HFF-Myc (cell line): ENCODE results near the gene KIRREL3.

Experiments used
- DNase-seq: peaks from one replicate; pipeline ENCODE4 v3.0.0-alpha.2; 2011; ENCODE audit warnings: low read depth; ENCODE audit errors: extremely low read depth
- H3K4me3 ChIP-seq: replicated peaks from 2 replicates; pipeline ENCODE4 v1.5.1; 2011; ENCODE audit warnings: low read depth, mild to moderate bottlenecking, control low read depth, low read length
- TF ChIP-seq, protein P1 (sequence below): IDR thresholded peaks from 2 replicates; pipeline ENCODE4 v1.5.1; 2012; ENCODE audit warnings: mild to moderate bottlenecking, low read depth, low read length, control low read depth; ENCODE audit errors: missing control alignments

The KIRREL3 gene

DNA sequence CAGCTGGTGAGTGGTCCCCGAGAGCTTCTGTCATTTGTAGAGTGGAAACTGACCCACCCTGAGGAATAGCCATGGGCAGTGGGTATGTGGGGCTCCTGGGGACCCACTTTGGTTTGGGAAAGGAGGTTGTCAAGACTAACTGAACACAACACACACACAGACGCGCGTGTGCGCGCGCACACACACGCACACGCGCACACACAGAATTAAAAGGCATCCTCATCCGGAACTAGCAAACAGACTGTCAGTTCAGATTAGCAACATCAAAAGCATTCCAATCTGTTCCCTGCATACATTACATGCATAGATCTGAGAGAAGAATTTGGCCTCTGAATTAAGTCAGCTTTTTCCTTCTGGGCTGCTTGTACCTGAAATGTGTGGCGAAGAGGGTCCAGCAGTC, 360.4 kb downstream of the KIRREL3 start:
- H3K4me3 ChIP-seq, result no peak overlapping the region
- no peak for DNase-seq
- TF ChIP-seq, protein P1, sequence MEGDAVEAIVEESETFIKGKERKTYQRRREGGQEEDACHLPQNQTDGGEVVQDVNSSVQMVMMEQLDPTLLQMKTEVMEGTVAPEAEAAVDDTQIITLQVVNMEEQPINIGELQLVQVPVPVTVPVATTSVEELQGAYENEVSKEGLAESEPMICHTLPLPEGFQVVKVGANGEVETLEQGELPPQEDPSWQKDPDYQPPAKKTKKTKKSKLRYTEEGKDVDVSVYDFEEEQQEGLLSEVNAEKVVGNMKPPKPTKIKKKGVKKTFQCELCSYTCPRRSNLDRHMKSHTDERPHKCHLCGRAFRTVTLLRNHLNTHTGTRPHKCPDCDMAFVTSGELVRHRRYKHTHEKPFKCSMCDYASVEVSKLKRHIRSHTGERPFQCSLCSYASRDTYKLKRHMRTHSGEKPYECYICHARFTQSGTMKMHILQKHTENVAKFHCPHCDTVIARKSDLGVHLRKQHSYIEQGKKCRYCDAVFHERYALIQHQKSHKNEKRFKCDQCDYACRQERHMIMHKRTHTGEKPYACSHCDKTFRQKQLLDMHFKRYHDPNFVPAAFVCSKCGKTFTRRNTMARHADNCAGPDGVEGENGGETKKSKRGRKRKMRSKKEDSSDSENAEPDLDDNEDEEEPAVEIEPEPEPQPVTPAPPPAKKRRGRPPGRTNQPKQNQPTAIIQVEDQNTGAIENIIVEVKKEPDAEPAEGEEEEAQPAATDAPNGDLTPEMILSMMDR, result no peak

DNA sequence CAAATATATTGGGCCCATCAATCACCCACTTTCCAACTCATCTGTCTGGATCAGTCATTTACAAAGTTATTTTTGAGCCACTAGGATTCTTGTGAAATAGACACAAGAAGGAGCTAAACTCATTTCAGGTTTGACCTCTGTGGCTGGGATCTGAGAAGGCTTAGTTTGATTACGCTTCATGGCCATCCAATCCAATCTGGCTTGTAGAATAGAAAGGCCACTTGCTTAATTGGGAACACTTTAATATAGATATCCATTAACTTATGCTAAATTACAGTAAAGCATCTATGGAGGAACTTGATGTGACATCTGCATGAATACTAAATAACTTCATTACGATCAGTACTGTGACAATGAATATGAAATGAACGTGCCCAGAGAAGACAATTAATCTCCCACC, 360.9 kb downstream of the KIRREL3 start:
- H3K4me3 ChIP-seq, result no peak overlapping the region
- DNase-seq, result no peak
- TF ChIP-seq, protein P1, result no peak

DNA sequence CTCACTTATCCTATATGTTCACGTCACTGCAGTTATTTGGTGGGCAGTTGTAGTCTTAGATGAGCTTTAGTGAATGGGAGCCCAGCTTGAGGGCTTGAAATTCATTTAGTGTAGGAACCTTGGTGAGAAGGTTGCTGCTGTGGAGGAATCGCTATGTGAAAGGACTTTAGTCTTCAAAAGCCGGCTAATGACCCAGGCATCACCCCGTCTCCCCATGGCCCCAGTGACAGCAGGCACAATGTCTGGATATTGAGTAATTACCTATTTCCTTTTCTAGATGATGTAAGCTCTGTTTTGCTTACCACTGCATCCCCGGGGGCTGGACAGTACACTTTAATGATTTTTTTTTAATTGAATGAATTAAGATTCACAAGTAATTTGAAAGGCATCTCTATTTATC, 361.9 kb downstream of the KIRREL3 start:
- TF ChIP-seq, protein P1, result no peak
- no peak overlapping the region for H3K4me3 ChIP-seq
- no peak for DNase-seq

DNA sequence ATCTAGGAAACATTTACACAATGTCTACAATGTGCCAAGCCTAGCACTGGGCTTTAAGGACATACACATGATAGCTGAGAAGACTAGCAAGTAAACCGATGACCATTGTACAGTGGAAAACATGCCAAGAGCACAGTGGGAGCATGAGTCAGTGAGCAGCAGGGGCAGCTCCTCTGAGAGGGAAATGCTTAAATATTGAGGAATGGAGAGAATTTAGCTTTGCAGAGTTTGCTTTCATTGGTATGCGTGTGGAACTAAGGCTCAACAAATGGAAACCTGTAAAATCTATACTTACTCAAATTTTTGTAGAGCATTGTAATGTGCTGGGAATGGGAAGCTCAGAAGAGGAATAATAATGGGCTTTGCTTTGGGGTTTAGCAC, 362.8 kb downstream of the KIRREL3 start:
- DNase-seq, result no peak
- TF ChIP-seq, protein P1, result no peak
- no peak overlapping the region for H3K4me3 ChIP-seq

DNA sequence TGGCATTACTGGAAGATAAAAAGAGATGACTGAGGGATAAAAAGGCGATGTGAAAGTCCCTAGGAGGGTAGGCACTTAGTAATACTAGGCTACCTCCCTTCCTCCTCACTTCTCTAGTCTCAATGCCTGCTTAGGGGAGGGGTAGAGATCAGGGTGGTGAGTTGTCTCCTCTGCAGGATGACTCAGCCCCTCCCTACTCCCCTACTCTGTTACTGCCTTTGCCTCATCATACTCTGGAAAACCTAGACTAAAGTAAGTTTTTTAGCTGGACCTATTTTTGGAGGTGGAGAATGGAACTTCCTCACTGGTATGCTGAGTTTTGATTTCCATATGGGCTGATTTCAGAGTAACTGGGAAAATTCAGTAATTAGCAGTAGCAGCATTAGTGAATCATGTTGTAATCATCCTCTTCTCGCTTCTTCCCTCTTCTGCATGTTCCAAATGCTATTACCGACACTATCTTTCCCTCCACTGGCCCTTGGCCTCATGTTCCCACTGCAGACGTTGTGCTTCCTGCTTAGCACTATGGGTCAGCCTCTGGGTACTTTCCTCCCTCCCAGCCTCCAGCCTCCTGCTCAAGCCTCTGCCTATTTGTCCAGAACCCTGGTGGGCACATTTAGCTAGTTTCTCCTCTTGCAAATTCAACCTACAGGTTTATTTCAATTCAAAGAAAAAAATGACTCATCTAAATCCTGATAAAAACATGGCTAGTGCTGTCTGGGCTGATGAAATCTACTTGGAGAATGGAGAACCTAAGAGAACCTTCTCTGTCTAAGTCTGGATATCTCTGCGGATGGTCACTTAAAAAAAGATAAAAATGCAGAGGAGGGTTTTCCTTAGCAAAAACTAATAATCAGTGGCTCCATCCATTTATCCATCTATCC, 363.4 kb downstream of the KIRREL3 start:
- no peak overlapping the region for H3K4me3 ChIP-seq
- no peak for DNase-seq
- TF ChIP-seq, protein P1, result no peak

DNA sequence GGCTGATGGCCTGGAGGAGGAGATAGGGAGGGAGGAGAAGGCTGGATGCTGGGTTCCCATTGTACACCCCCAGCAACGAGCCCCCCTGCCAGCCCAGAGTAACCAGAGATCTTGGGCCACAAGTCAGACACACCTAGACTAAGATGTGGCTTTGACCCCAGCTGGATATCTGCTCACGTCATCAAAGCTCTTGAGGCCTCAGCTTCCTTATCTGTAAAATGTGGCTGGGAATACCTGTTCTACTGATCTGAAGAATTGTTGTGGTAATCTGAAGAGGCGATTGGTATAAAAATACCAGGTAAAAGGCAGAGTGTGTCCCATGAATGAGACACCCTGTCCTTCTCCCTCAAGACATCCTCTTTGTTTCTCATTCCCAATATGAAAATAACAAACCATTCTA, 365.1 kb downstream of the KIRREL3 start:
- TF ChIP-seq, protein P1, result no peak
- no peak for DNase-seq
- H3K4me3 ChIP-seq, result no peak overlapping the region
